Fibroblast of mammary gland (primary cell): ENCODE results near the gene KCNH6.

Experiments
- DNase-seq: peaks from one replicate; pipeline ENCODE4 v3.0.0-alpha.2; 2010; ENCODE audit warnings: low read depth
- H3K4me3 ChIP-seq: 2 replicates; pipeline ENCODE4 v1.5.1; 2011; ENCODE audit warnings: low read depth, mild to moderate bottlenecking, low read length, moderate library complexity; ENCODE audit not compliant: control insufficient read depth
- TF ChIP-seq, protein P1 (sequence below): conservative IDR thresholded peaks from 2 replicates; pipeline ENCODE4 v1.5.1; 2011; ENCODE audit warnings: low read depth, low read length, inconsistent platforms; ENCODE audit not compliant: control insufficient read depth, insufficient read depth

KCNH6 gene

DNA sequence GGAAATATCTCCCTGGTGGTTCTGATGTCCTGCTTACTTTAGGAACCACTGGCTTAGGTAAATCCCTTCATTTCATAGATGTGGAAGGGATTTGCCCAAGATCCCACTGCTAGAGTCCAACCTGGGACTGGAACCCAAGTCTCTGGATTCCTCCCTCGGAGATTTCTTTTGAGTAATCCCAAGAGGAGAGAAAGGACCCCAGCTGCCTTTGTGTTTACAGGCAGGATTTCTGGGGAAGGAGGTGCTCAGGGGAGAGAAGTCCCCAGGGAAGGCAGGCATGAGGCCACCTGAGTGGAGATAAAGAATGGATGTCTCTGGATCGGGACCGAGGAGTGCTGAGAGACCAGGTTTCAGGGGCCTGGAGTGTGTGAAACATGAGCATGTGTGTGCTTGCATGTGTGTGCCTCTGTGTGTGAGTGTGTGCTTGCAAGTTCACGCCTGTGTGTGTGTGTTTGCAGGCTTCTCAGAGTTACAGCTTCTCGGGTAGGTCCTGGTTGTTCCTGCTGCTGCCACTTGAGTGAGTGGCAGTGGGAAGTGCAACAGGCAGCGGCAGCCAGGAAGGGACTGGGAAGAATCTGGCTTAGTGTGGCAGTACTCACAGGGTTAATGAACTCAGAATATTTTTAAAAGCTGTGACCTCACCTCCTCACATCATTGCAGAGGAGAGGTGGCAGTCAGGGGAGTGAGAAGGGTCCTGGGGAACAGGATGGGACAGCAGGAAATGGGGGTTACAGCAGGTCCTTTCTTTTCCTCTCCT lies 2.2 kb downstream of the KCNH6 start:
- TF ChIP-seq, protein P1, sequence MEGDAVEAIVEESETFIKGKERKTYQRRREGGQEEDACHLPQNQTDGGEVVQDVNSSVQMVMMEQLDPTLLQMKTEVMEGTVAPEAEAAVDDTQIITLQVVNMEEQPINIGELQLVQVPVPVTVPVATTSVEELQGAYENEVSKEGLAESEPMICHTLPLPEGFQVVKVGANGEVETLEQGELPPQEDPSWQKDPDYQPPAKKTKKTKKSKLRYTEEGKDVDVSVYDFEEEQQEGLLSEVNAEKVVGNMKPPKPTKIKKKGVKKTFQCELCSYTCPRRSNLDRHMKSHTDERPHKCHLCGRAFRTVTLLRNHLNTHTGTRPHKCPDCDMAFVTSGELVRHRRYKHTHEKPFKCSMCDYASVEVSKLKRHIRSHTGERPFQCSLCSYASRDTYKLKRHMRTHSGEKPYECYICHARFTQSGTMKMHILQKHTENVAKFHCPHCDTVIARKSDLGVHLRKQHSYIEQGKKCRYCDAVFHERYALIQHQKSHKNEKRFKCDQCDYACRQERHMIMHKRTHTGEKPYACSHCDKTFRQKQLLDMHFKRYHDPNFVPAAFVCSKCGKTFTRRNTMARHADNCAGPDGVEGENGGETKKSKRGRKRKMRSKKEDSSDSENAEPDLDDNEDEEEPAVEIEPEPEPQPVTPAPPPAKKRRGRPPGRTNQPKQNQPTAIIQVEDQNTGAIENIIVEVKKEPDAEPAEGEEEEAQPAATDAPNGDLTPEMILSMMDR: no peak
- no peak overlapping the region for H3K4me3 ChIP-seq
- peak; percentile 10 for DNase-seq

DNA sequence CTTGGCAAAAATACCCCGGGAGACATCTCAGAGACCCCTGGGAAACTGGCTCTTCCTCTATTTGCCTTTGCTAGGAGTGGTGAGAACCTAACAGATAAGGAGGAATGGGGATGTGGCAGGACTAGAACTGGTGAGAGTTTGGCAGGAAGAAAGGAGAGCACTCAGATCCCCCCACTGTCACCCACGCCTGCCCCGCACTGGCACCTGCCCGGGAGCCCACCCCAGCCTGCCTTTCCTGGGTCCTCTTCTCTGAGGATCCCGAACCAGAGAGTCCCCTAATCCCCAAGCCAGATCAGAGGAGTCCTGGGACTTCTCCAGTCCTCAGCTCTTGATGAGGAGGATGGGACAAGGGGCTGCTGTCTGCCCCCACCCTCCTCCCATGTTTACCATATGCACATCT lies 3.7 kb downstream of the KCNH6 start:
- no peak overlapping the region for H3K4me3 ChIP-seq
- TF ChIP-seq, protein P1: no peak
- DNase-seq: no peak

- TF ChIP-seq, protein P1: no peak
- no peak for DNase-seq
- H3K4me3 ChIP-seq: no peak overlapping the region
These were observed 5.0 kb downstream of the KCNH6 start for GRCh38 chr17:63528183-63528582.

- DNase-seq: no peak
- TF ChIP-seq, protein P1: no peak
- no peak overlapping the region for H3K4me3 ChIP-seq
These were observed 6.8 kb downstream of the KCNH6 start for GRCh38 chr17:63529711-63530556.

DNA sequence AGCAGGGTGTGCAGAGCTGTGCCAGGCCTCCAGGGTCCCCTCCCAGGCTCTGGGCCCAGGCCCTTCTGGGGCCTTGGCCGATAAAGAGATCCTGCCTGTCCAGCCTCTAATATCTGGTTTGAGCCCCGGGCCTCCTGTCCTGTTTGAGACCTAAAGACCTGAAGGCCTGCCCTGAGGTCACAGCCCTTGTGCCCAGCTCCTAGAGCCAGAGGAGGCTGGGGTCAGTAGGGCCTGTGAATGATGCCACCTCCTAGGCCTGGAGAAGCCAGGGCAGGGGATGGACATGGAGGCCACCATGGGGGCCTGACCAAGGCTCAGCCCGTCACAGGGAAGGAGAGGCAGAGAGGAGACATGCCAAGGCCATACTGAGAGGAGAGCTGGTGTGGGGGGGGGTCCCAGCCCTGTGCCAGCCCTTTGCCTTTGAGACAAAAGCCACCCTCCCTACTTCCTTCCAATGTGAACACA lies 7.4 kb downstream of the KCNH6 start:
- H3K4me3 ChIP-seq: no peak overlapping the region
- no peak for DNase-seq
- TF ChIP-seq, protein P1: no peak

GRCh38 chr17:63531022-63531965 lies 8.1 kb downstream of the KCNH6 start:
- peak; percentile 19 for DNase-seq
- TF ChIP-seq, protein P1: no peak
- no peak overlapping the region for H3K4me3 ChIP-seq
